Measurements from ENCODE around the gene ALK.

DNA sequence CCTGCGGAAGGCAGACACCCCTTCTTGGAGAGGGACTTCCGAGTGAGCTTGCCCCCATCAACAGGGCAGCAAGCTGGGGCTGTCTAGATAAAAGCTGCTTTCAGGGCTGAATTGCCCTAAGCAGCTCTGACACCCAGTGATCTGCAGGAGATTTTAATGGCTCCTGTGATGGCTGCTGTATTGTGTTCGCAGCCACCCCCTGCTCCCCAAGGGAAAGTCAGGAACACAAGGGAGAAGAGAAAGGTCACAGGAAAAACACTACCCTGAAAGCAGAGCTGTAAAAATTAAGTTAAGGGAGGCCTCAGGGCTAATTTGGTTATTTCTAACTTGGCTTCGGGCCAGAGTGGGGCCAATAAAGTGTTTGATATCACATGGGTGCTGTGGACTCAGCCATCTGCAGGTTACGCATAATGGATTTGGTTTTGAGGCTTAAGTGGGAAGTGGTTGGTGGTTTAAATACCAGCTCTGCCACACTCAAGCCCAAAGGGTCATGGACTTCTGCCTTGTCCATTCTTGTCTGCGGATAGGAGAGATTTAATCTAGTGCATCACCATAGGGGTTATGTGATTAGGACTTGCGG lies 658.6 kb downstream of the ALK start:
- TF ChIP-seq, protein P1, sequence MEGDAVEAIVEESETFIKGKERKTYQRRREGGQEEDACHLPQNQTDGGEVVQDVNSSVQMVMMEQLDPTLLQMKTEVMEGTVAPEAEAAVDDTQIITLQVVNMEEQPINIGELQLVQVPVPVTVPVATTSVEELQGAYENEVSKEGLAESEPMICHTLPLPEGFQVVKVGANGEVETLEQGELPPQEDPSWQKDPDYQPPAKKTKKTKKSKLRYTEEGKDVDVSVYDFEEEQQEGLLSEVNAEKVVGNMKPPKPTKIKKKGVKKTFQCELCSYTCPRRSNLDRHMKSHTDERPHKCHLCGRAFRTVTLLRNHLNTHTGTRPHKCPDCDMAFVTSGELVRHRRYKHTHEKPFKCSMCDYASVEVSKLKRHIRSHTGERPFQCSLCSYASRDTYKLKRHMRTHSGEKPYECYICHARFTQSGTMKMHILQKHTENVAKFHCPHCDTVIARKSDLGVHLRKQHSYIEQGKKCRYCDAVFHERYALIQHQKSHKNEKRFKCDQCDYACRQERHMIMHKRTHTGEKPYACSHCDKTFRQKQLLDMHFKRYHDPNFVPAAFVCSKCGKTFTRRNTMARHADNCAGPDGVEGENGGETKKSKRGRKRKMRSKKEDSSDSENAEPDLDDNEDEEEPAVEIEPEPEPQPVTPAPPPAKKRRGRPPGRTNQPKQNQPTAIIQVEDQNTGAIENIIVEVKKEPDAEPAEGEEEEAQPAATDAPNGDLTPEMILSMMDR (conservative IDR thresholded peaks at IDR 0.05; ENCODE audit: low read depth in 2 of 2) = no peak
- no peak for TF ChIP-seq REST (IDR thresholded peaks at IDR 0.05; ENCODE audit: unreplicated experiment)
- no peak for TF ChIP-seq EZH2 (IDR thresholded peaks at IDR 0.05; ENCODE audit: low read depth, unreplicated experiment)
- TF ChIP-seq, protein P2, sequence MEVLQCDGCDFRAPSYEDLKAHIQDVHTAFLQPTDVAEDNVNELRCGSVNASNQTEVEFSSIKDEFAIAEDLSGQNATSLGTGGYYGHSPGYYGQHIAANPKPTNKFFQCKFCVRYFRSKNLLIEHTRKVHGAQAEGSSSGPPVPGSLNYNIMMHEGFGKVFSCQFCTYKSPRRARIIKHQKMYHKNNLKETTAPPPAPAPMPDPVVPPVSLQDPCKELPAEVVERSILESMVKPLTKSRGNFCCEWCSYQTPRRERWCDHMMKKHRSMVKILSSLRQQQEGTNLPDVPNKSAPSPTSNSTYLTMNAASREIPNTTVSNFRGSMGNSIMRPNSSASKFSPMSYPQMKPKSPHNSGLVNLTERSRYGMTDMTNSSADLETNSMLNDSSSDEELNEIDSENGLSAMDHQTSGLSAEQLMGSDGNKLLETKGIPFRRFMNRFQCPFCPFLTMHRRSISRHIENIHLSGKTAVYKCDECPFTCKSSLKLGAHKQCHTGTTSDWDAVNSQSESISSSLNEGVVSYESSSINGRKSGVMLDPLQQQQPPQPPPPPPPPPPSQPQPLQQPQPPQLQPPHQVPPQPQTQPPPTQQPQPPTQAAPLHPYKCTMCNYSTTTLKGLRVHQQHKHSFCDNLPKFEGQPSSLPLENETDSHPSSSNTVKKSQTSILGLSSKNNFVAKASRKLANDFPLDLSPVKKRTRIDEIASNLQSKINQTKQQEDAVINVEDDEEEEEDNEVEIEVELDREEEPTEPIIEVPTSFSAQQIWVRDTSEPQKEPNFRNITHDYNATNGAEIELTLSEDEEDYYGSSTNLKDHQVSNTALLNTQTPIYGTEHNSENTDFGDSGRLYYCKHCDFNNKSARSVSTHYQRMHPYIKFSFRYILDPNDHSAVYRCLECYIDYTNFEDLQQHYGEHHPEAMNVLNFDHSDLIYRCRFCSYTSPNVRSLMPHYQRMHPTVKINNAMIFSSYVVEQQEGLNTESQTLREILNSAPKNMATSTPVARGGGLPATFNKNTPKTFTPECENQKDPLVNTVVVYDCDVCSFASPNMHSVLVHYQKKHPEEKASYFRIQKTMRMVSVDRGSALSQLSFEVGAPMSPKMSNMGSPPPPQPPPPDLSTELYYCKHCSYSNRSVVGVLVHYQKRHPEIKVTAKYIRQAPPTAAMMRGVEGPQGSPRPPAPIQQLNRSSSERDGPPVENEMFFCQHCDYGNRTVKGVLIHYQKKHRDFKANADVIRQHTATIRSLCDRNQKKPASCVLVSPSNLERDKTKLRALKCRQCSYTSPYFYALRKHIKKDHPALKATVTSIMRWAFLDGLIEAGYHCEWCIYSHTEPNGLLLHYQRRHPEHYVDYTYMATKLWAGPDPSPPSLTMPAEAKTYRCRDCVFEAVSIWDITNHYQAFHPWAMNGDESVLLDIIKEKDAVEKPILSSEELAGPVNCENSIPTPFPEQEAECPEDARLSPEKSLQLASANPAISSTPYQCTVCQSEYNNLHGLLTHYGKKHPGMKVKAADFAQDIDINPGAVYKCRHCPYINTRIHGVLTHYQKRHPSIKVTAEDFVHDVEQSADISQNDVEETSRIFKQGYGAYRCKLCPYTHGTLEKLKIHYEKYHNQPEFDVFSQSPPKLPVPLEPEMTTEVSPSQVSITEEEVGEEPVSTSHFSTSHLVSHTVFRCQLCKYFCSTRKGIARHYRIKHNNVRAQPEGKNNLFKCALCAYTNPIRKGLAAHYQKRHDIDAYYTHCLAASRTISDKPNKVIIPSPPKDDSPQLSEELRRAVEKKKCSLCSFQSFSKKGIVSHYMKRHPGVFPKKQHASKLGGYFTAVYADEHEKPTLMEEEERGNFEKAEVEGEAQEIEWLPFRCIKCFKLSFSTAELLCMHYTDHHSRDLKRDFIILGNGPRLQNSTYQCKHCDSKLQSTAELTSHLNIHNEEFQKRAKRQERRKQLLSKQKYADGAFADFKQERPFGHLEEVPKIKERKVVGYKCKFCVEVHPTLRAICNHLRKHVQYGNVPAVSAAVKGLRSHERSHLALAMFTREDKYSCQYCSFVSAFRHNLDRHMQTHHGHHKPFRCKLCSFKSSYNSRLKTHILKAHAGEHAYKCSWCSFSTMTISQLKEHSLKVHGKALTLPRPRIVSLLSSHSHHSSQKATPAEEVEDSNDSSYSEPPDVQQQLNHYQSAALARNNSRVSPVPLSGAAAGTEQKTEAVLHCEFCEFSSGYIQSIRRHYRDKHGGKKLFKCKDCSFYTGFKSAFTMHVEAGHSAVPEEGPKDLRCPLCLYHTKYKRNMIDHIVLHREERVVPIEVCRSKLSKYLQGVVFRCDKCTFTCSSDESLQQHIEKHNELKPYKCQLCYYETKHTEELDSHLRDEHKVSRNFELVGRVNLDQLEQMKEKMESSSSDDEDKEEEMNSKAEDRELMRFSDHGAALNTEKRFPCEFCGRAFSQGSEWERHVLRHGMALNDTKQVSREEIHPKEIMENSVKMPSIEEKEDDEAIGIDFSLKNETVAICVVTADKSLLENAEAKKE (CRISPR knock-in tag; IDR thresholded peaks at IDR 0.05) = no peak
